NCI-H69 (cell line): ENCODE data around the gene FGF14.
A peak's percentile ranks its signal among the peaks of the same experiment; 100 is the strongest.

Experiments
- DNase-seq: peaks from one replicate; lab custom pipeline; 2025; lab: John Stamatoyannopoulos, UW

Gene FGF14

GRCh38 chr13:101792189-101792588 is 609.7 kb downstream of the FGF14 start:
- no peak for DNase-seq

DNA sequence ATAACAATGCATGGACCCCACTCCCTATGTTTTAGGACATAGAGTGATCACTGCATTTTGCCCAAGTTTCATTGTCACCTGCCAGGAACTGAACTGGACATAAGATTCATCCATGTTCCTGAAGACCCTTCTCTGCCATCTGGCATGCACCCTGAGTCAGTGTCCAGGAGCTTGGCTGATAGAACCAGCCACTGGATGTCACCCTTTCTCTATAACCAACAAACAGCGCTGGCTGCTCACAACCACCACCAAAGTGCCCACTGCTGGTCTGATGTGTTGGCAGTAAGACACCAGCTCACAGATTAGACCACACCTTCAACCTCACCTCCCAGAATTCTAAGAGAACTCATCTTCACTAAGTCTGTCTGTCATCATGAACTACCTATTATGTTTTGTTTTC is 616.0 kb downstream of the FGF14 start:
- DNase-seq = peak; percentile 93

- no peak for DNase-seq
Measured at GRCh38 chr13:101784313-101784712, 617.5 kb downstream of the FGF14 start.

- DNase-seq = no peak
Measured at GRCh38 chr13:101783554-101783953, 618.3 kb downstream of the FGF14 start.

- no peak for DNase-seq
Measured at GRCh38 chr13:101780211-101780610, 621.6 kb downstream of the FGF14 start.

- no peak for DNase-seq
Measured at GRCh38 chr13:101779147-101779546, 622.7 kb downstream of the FGF14 start.

DNA sequence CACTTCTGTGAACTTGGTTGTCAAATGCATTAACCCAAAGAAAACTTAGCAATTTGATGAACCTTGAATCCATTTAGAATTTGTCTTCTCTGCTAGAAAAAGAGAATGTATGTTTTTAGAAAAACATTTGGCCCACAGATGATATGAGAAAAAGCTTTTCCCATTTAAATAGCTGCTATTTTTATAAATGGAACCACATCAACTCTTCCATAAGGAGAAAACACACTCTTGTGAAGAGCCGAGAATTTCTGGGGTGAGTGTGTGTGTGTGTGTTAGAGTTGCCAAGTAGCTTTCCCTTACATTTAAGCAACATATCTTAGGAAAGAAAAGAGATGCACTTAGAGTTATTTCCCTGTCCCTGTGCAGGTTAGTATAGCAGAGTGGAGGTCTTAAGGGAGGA is 626.6 kb downstream of the FGF14 start:
- no peak for DNase-seq

GRCh38 chr13:101774393-101774792 is 627.5 kb downstream of the FGF14 start:
- no peak for DNase-seq

DNA sequence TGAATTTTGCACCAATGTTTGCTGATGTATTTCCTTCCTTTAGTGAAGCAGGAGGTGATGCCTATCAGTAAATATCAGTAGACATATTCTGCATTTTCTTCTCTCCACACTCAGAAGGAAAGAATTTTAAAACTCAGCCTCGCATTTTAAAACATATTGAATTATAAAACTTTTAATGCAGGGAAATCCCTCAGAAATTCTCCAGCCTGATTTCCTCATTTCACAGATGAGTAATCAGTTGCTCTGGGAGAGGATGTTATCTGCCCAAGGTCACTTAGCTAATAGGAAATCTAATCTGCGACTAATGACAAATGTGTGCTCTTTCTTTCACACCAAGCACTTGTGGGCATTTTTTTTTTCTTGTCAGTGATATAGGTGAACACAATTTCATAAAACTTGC is 628.8 kb downstream of the FGF14 start:
- DNase-seq = no peak

GRCh38 chr13:101767131-101767530 is 634.7 kb downstream of the FGF14 start:
- DNase-seq = peak; percentile 60

GRCh38 chr13:101763191-101763590 is 638.7 kb downstream of the FGF14 start:
- DNase-seq = no peak

- peak; percentile 85 for DNase-seq
Measured at GRCh38 chr13:101757446-101758039, 644.3 kb downstream of the FGF14 start.

GRCh38 chr13:101755228-101755887 is 646.5 kb downstream of the FGF14 start:
- no peak for DNase-seq

DNA sequence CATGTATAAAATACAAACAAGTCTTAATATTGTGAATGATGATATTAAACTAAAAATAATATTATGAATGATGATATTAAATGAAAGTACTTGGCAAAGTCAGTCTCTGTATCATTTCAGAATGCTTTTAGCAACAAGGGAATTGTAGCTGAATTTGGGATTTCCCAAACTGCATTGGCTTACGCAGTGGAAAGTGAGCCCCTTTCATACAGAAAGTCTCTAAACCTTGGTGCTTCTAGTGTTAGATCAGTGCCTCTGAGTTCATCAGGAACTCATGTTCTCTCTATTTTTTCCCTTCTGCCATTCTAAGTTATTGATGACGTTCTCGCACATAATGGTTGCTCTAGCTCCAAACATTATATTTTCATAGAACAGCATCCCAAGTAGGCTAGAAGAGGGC is 649.4 kb downstream of the FGF14 start:
- peak; percentile 47 for DNase-seq

DNA sequence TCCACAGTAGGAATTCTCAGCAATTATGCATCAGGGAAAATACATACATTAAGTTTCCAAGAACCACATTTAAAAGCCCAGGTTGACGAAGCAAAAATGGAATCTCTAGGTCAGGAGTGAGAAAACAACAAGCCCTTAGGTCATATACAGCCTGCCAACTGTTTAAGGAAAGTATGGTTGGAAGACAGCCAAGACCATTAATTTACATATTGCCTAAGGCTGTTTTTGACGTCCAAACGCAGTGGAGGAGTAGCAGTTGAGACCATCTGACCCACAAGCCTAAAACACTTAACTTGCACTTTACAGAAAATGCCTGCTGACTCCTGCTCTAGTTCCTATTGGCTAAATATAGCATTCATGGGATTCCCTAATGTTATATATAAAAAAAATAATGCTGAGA is 650.4 kb downstream of the FGF14 start:
- peak; percentile 99 for DNase-seq

GRCh38 chr13:101749584-101749983 is 652.3 kb downstream of the FGF14 start:
- DNase-seq = no peak

DNA sequence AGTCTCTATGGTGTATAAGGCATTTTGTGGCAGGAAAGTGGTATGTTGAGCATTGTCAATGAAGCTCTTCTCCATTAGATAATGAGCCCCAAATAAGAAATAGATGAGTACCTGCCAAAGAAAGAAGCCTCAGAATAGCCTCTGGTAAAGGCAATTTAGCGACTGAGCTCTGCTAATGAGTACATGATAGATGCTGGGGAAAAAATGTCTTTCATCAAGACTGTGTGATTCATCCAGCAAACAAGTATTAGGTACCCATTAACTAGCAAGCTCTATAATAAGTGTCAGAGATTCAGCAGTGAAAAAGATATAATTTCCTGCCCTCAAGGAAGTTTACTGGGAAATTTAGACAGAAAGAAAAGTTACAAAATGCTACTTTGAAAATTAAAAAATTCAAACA is 654.8 kb downstream of the FGF14 start:
- peak; percentile 71 for DNase-seq

GRCh38 chr13:101746513-101746912 is 655.3 kb downstream of the FGF14 start:
- DNase-seq = no peak

DNA sequence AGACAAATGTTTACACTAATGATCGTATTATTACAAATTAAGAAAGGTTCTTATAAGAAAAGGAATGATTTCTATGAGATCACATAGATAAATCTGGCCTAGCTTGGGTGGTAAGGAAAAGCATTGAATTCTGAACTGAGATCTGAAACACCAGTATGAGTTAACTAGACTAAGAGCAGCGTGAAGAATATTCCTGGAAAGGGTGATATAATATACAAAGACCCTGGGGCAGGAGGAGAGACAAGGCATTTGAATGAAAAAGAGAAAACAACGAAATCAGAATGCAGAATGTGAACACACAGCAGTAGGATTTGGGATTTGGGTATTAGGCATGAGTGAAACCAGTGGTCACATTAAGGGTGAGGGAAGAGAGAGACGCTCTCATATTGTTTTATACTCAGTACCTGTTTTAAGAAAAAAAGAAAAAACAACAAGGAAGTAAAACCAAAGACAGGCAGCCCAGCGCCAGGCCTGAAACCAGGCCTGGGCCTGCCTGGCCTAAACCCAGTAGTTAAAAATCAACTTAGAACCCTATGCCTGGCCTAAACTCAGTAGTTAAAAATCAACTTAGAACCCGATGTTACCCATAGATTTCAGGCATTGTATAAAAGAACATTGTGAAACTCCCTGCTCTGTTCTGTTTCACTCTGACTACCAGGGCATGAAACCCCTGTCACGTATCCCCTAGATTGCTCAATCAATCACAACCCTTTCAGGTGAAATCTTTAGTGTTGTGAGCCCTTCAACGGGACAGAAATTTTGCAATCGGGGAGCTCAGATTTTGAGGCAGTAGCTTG is 662.3 kb downstream of the FGF14 start:
- DNase-seq = no peak

- no peak for DNase-seq
Measured at GRCh38 chr13:101738336-101738735, 663.5 kb downstream of the FGF14 start.

- peak; percentile 91 for DNase-seq
Measured at GRCh38 chr13:101736566-101736965, 665.3 kb downstream of the FGF14 start.

DNA sequence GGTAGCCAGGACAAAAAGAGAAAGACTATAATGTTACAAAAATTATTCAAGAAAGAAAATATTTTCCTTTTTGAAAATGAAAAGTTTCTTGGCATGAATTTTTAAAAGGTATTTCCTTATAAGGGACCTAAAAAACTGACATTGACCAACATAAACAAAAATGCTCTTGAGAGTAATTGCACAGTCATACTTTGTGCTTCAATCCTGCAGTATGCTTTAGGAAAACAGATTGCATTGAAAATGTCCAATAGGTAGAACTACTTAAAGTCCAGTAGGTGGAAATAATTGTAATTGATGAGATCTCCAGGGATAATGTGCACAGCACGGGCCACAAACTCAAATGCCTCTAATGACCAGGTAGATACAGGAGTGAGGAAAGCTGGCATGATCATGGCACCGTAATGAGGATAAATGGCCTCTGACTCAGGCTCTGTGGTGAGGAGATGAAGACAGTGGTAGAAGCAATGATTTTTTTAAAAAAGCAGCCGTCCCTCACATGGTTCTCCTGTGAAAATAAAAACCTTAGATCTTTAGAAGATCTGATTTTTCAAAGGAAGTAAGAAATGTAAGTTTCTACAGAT is 671.3 kb downstream of the FGF14 start:
- DNase-seq = peak; percentile 98

DNA sequence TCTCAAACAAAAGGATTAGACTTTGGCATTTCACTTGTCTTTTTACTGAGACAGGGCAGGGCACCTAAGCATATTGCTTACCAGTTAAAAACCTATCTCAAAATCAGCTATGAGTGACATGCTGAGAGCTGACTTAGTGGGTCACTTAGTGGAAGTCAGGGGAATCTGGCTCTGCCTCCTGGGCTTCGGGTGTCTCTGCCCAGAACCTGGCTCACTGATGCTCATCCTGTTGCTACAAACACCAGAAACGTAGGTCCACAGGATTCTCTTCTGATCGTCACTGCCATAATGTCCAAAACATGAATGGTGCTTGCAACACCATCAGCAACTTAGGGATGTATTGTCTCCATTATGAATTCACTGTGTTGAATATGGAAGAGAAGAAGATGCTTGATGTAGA is 673.2 kb downstream of the FGF14 start:
- DNase-seq = peak; percentile 37
